Measurements from ENCODE around the gene EXD3. TPM values are rescaled to one million over a fixed set of nuclear protein-coding genes. Genes with fewer than 3 reads are reported as not detected.

EXD3 gene
- total and polyA plus RNA-seq, 2 of the 13 experiments (the other 11 are each of a cell fraction or from before 2014, with no cell fraction given): 2.7 to 4.8 TPM

- 0 out of 3 replicates have a peak, but pooled peaks have one; percentile 2 for ATAC-seq
- peak overlapping the region; percentile 44 for H3K9ac ChIP-seq (ENCODE audit: insufficient read depth, low read depth, low read length)
- no peak overlapping the region for H3K27ac ChIP-seq (ENCODE audit: extremely low read length, insufficient read depth, low read length)
These were observed 129.4 kb downstream of the EXD3 start for GRCh38 chr9:137293482-137294090.

GRCh38 chr9:137293094-137293481 lies 129.9 kb downstream of the EXD3 start:
- ATAC-seq (no peak), DNase-seq (ENCODE audit: low spot score) (no peak), FAIRE-seq (no peak)
- Histone ChIP-seq H2AFZ (ENCODE audit: low read length) (no peak overlapping the region), H3K4me2 (ENCODE audit: low read depth, low read length) (no peak overlapping the region), H3K27ac (ENCODE audit: extremely low read length, insufficient read depth, low read length) (no peak overlapping the region), H3K27me3 (ENCODE audit: control insufficient read depth in 1 of 2, insufficient read depth in 2 of 2, low read length in 2 of 2) (peaks cover 4 to 17% of the 10 kb centered on the region in 2 experiments; a peak in 4 of 5 replicates), H3K9ac (ENCODE audit: insufficient read depth, low read depth, low read length) (no peak overlapping the region), H3K4me3 (replicated peaks in 1 of 3; ENCODE audit: insufficient read depth in 1 of 3, low read depth in 2 of 3, low read length in 3 of 3) (no peak overlapping the region), H3K79me2 (ENCODE audit: insufficient read depth, low read length) (no peaks in the 10 kb centered on the region), H4K20me1 (ENCODE audit: insufficient read depth, low read length) (no peaks in the 10 kb centered on the region), H3K9me3 (ENCODE audit: low read length) (no peaks in the 10 kb centered on the region), H3K36me3 (replicated peaks in 1 of 2; ENCODE audit: control insufficient read depth in 1 of 2, insufficient read depth in 2 of 2, low read length in 2 of 2) (no peaks in the 10 kb centered on the region), H3K4me1 (ENCODE audit: insufficient read depth, low read length) (peaks cover 54% of the 10 kb centered on the region)
- ChIA-PET POLR2A (interaction anchor here (1.5 kb wide), 1 partner anchor 16 kb away, joined by 11 read pairs; the partner anchor contains the start of gene TOR4A), CTCF (ENCODE audit: low intra/inter-chr PET ratio, low total read pairs) (no interaction called here)
- intact Hi-C loops (cut with micrococcal nuclease; ENCODE audit: unreplicated experiment) (no loop called here), in situ Hi-C loops (cut with HindIII; ENCODE audit: extremely low pct_ligation_motif_present, low pct_unique_long_range_greater_than_20kb) (loop anchor here (5.0 kb wide), 1 partner anchor 114 kb away; no protein-coding TSS in a partner anchor)
- no peak for TF ChIP-seq ZNF629 (CRISPR knock-in tag; conservative IDR thresholded peaks at IDR 0.05)
- TF ChIP-seq ZNF709 (CRISPR knock-in tag; IDR thresholded peaks at IDR 0.05): no peak
- TF ChIP-seq ZNF713 (CRISPR knock-in tag; IDR thresholded peaks at IDR 0.05): no peak
- TF ChIP-seq SMYD3 (CRISPR knock-in tag; IDR thresholded peaks at IDR 0.05): no peak
- TF ChIP-seq GLMP (CRISPR knock-in tag; IDR thresholded peaks at IDR 0.05; ENCODE audit: borderline replicate concordance): no peak
- TF ChIP-seq SUZ12 (IDR thresholded peaks at IDR 0.05; ENCODE audit: low read depth, low read length): no peak
- no peak for TF ChIP-seq ZBTB33 (CRISPR knock-in tag; IDR thresholded peaks at IDR 0.05)
- TF ChIP-seq ZNF232 (CRISPR knock-in tag; IDR thresholded peaks at IDR 0.05; ENCODE audit: borderline replicate concordance): no peak
- no peak for TF ChIP-seq ZNF484 (CRISPR knock-in tag; IDR thresholded peaks at IDR 0.05; ENCODE audit: borderline replicate concordance, low read depth)
- BruUV-seq (replicated peaks): no TSS peak
- WGBS (ENCODE audit: low lambda C conversion rate): 90% methylated on average over 12 of the region's 15 CpGs

More at GRCh38 chr9:137293482-137294090, 129.4 kb downstream of the EXD3 start:
- Histone ChIP-seq H4K20me1 (ENCODE audit: insufficient read depth, low read length) (no peaks in the 10 kb centered on the region), H3K4me2 (ENCODE audit: low read depth, low read length) (peak overlapping the region; percentile 80), H3K36me3 (replicated peaks in 1 of 2; ENCODE audit: control insufficient read depth in 1 of 2, insufficient read depth in 2 of 2, low read length in 2 of 2) (no peaks in the 10 kb centered on the region), H3K4me3 (replicated peaks in 1 of 3; ENCODE audit: insufficient read depth in 1 of 3, low read depth in 2 of 3, low read length in 3 of 3) (peak overlapping the region; percentile 47 to 67 (median 55)), H3K9me3 (ENCODE audit: low read length) (no peaks in the 10 kb centered on the region), H3K4me1 (ENCODE audit: insufficient read depth, low read length) (peaks cover 59% of the 10 kb centered on the region), H3K27me3 (ENCODE audit: control insufficient read depth in 1 of 2, insufficient read depth in 2 of 2, low read length in 2 of 2) (peaks cover 4 to 21% of the 10 kb centered on the region in 2 experiments; a peak in 4 of 5 replicates), H3K79me2 (ENCODE audit: insufficient read depth, low read length) (no peaks in the 10 kb centered on the region), H2AFZ (ENCODE audit: low read length) (peak overlapping the region; percentile 58)
- TF ChIP-seq ZBTB43 (CRISPR knock-in tag; conservative IDR thresholded peaks at IDR 0.05) (peak; percentile 38; the same call in 1 of the 2 replicates), ZNF124 (CRISPR knock-in tag; IDR thresholded peaks at IDR 0.05) (no peak)
- FAIRE-seq (no peak), DNase-seq (ENCODE audit: low spot score) (no peak)
- 47% methylated on average over 29 of the region's 29 CpGs for WGBS (ENCODE audit: low lambda C conversion rate)
- intact Hi-C loops (cut with micrococcal nuclease; ENCODE audit: unreplicated experiment) (no loop called here), in situ Hi-C loops (cut with HindIII; ENCODE audit: extremely low pct_ligation_motif_present, low pct_unique_long_range_greater_than_20kb) (loop anchor here (5.0 kb wide), 1 partner anchor 114 kb away; no protein-coding TSS in a partner anchor)
- no TSS peak for BruUV-seq (replicated peaks)
- ChIA-PET POLR2A (interaction anchor here (1.0 to 1.5 kb wide), 4 partner anchors 9 to 53 kb away, joined by 3 to 11 read pairs (median 5); partner anchors contain the start of genes NRARP, TOR4A and TUBB4B), CTCF (ENCODE audit: low intra/inter-chr PET ratio, low total read pairs) (no interaction called here)
